Tibial artery (tissue), 4 donors: Measurements from ENCODE around the gene RBM19.
A peak's percentile ranks its signal among the peaks of the same experiment; 100 is the strongest.

Experiments used
- DNase-seq, 2 donors: peaks; one replicate each; pipeline ENCODE4 v3.0.0-alpha.2; 2019
- H3K27ac ChIP-seq, 2 donors: fragments of 200-600 bp; sonication (generic) in 1 of 2; 1 replicate in 1 of 2; 2 replicates in 1 of 2; pipeline ENCODE4 v1.5.1; 2018 to 2019; ENCODE audit warnings: mild to moderate bottlenecking in 1 of 2
- H3K27me3 ChIP-seq, 2 donors: fragments of 200-600 bp; sonication (generic) in 1 of 2; one replicate each; pipeline versions ENCODE4 v1.5.1 to v1.6.0; 2016 to 2019
- H3K36me3 ChIP-seq, 3 donors: fragments of 200-600 bp; sonication (generic) in 2 of 3; one replicate each; pipeline ENCODE4 v1.5.1; 2016 to 2019; ENCODE audit warnings: mild to moderate bottlenecking in 2 of 3
- H3K4me1 ChIP-seq, 4 donors: fragments of 200-600 bp; sonication (generic) in 2 of 4; 1 replicate in 3 of 4; 2 replicates in 1 of 4; pipeline ENCODE4 v1.5.1; 2016 to 2019
- H3K4me3 ChIP-seq, 2 donors: fragments of 200-600 bp; sonication (generic) in 1 of 2; 1 replicate in 1 of 2; 2 replicates in 1 of 2; pipeline ENCODE4 v1.5.1; 2018 to 2019; ENCODE audit warnings: mild to moderate bottlenecking in 2 of 2
- H3K9me3 ChIP-seq, 3 donors: fragments of 200-600 bp; sonication (generic) in 1 of 3; one replicate each; pipeline ENCODE4 v1.5.1; 2016 to 2019
- intact Hi-C: fragments of 100-400 bp; cut with DNase I; formaldehyde crosslinking; loops from one replicate; pipeline ENCODE4 v1.15.0; 2023; ENCODE audit warnings: low total_unique reads
- TF ChIP-seq, protein P1 (sequence below), 2 experiments: fragments of 200-600 bp in 1 of 2; fragments of 450-650 bp in 1 of 2; IDR thresholded peaks; one replicate each; pipeline ENCODE4 v1.5.1; 2017 to 2019; ENCODE audit warnings: antibody characterized with exemption in 2 of 2, mild to moderate bottlenecking in 1 of 2, moderate library complexity in 1 of 2

Gene RBM19

DNA sequence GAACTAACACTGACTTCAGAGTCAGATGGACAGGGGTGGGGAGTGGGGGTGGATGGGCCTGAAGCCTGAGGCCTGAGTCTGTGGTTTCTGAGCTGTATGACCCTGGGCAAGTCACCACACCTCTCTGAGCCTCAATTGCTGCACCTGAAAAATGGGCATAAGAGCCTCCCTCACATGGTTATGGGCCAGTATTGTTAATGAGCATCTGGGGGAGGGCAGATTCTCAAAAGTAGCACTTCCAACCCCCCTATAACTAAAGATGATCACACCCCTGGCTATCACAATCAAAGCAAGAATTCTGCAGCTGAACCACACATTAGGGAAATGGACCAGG lies 168.6 kb downstream of the RBM19 start:
- Histone ChIP-seq H3K27me3 (no peaks in the 10 kb centered on the region), H3K4me1 (no peaks in the 10 kb centered on the region), H3K27ac (no peak overlapping the region), H3K9me3 (no peaks in the 10 kb centered on the region), H3K4me3 (no peak overlapping the region), H3K36me3 (no peaks in the 10 kb centered on the region)
- TF ChIP-seq, protein P1, sequence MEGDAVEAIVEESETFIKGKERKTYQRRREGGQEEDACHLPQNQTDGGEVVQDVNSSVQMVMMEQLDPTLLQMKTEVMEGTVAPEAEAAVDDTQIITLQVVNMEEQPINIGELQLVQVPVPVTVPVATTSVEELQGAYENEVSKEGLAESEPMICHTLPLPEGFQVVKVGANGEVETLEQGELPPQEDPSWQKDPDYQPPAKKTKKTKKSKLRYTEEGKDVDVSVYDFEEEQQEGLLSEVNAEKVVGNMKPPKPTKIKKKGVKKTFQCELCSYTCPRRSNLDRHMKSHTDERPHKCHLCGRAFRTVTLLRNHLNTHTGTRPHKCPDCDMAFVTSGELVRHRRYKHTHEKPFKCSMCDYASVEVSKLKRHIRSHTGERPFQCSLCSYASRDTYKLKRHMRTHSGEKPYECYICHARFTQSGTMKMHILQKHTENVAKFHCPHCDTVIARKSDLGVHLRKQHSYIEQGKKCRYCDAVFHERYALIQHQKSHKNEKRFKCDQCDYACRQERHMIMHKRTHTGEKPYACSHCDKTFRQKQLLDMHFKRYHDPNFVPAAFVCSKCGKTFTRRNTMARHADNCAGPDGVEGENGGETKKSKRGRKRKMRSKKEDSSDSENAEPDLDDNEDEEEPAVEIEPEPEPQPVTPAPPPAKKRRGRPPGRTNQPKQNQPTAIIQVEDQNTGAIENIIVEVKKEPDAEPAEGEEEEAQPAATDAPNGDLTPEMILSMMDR (IDR thresholded peaks at IDR 0.05), result no peak
- intact Hi-C loops, result no loop called here
- no peak for DNase-seq

DNA sequence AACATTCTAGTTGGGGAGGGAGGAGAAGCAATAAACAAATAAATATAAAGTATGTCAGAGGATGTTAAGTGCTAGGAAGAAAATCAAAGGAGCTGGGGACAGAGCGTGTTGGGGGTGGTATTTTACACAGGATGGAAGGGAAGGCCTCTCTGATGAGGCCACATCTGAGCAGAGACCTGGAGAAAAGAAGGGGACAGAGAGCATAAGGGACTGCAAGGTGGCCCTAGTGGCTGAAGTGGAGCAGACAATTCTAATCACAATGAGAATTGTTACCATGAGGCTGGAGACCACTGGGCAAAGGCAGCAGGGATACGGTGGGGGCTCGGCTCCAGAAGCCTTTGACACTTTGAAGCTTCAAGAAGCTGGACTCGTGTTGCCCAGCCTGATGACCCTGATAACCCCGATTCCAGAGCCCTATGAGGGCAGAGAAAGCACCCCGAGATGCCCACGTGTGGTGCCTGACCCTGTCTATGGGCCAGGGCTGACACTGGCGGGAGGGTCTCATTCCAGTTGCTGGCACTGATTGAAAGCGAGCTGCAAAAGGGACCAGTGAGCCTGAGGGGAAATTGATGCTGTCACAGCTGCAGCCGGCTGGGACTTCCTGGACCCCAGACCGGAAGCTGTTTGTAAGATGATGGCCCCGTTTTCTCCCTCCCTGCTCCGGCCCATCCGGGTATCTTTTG lies 169.1 kb downstream of the RBM19 start:
- intact Hi-C loops, result no loop called here
- TF ChIP-seq, protein P1 (IDR thresholded peaks at IDR 0.05), result no peak
- H3K9me3 ChIP-seq, result no peaks in the 10 kb centered on the region
- H3K36me3 ChIP-seq, result no peaks in the 10 kb centered on the region
- DNase-seq, result peak in 1 of 2 donors; percentile 54
- no peaks in the 10 kb centered on the region for H3K27me3 ChIP-seq
- no peak overlapping the region for H3K4me3 ChIP-seq
- H3K4me1 ChIP-seq, result no peaks in the 10 kb centered on the region
- no peak overlapping the region for H3K27ac ChIP-seq

DNA sequence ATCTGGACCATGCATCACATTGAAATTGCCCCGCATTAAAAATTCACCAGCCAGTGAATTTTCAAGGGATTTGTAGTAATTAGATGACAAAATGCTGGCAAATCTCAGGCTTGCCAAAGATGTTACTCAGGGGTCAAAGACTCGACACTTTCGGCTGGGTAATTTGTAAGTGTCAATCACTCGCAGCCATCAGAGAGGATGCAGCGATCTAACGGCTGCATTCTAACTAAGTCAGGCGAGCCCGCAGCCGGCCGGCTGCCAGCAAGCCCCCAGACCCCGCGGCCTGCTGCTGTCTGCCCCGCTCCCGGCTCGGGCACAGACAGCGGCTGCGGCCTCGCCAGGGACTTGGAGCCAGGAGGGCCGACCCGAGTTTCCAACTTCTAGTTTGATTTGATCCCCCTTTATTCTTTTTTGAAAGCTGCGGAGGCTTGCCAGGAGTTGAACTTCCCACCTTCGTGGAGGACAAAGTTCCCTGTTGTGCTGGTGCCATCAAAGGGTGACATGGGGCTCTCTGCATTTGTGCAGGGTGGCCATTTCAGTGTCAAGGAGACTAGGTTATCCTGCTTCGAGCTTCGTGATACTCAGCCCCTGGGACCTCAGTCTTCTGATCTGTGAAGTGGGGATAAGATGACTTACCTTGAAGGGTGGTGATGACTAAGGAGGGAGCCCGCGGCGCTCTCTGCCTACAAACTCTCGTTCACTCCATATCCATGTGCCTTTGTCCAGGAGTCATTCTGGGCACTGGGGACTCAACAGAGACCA lies 169.9 kb downstream of the RBM19 start:
- no peak overlapping the region for H3K27ac ChIP-seq
- H3K9me3 ChIP-seq, result no peaks in the 10 kb centered on the region
- TF ChIP-seq, protein P1 (IDR thresholded peaks at IDR 0.05), result no peak
- no peak for DNase-seq
- intact Hi-C loops, result no loop called here
- no peaks in the 10 kb centered on the region for H3K27me3 ChIP-seq
- H3K4me1 ChIP-seq, result no peaks in the 10 kb centered on the region
- no peaks in the 10 kb centered on the region for H3K36me3 ChIP-seq
- H3K4me3 ChIP-seq, result no peak overlapping the region

DNA sequence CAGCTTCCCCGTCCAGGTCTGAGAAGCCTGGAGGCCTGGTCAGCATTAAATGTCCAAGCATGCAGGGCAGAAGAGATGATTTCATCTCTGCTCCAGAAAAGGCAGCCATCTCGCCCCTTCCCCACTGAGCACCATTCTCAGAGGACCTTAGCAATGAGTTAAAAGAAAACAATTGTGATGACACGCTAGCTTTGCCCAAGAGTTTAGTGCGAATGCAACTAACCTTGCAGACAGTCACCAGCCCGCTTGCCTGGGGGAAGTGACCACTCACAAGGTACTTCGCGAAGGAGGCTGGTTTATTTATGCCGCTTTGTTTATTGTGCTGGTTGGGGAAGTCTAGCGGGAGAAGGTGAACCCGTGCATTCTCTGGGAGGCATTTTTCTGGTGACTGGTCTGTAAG lies 170.7 kb downstream of the RBM19 start:
- H3K9me3 ChIP-seq, result no peaks in the 10 kb centered on the region
- intact Hi-C loops, result no loop called here
- no peak overlapping the region for H3K27ac ChIP-seq
- no peaks in the 10 kb centered on the region for H3K36me3 ChIP-seq
- H3K27me3 ChIP-seq, result no peaks in the 10 kb centered on the region
- no peak for DNase-seq
- H3K4me3 ChIP-seq, result no peak overlapping the region
- H3K4me1 ChIP-seq, result no peaks in the 10 kb centered on the region
- TF ChIP-seq, protein P1 (IDR thresholded peaks at IDR 0.05), result no peak

DNA sequence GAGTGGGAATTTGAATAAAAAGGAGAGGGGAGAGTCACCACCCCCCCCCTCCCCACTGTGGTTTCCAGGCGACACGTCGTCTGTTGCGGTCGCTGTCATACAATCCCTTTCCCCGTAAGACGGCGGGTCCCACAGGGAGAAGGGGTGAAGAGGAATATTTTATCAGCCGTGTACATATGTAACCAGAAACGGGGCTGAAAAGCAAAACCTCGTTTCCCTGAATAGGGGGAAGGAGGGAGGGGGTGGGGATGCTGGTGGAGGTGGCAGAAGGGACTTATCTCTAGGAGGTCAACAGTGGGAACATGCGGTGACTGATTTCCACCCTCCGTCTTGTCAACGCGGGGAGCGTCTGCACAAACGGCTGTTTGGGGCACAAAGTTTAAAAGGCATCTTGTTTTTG lies 171.4 kb downstream of the RBM19 start:
- H3K4me1 ChIP-seq, result no peaks in the 10 kb centered on the region
- no peak overlapping the region for H3K27ac ChIP-seq
- no peak overlapping the region for H3K4me3 ChIP-seq
- H3K36me3 ChIP-seq, result no peaks in the 10 kb centered on the region
- intact Hi-C loops, result no loop called here
- no peaks in the 10 kb centered on the region for H3K27me3 ChIP-seq
- TF ChIP-seq, protein P1 (IDR thresholded peaks at IDR 0.05), result no peak
- no peaks in the 10 kb centered on the region for H3K9me3 ChIP-seq
- DNase-seq, result no peak
